Measurements from ENCODE around the gene TGFB2. TPM values are rescaled to one million over a fixed set of nuclear protein-coding genes. Genes with fewer than 3 reads are reported as not detected.

TGFB2 gene
- total RNA-seq, 2 experiments from 2014 or later: not detected

GRCh38 chr1:218475699-218476098 lies 130.6 kb downstream of the TGFB2 start:
- CTCF ChIA-PET: no interaction called here
- POLR2A ChIA-PET: interaction anchor here (0.5 kb wide), 1 partner anchor 34 kb away, joined by 3 read pairs; no protein-coding TSS in a partner anchor

- POLR2A ChIA-PET: no interaction called here
- CTCF ChIA-PET: no interaction called here
These were observed 131.2 kb downstream of the TGFB2 start for GRCh38 chr1:218476385-218476784.

- POLR2A ChIA-PET: no interaction called here
- CTCF ChIA-PET: no interaction called here
These were observed 133.2 kb downstream of the TGFB2 start for GRCh38 chr1:218478336-218478735.

- CTCF ChIA-PET: no interaction called here
- POLR2A ChIA-PET: no interaction called here
These were observed 134.4 kb downstream of the TGFB2 start for GRCh38 chr1:218479436-218480115.

GRCh38 chr1:218480137-218480536 lies 135.0 kb downstream of the TGFB2 start:
- ChIA-PET POLR2A (no interaction called here), CTCF (no interaction called here)

GRCh38 chr1:218480588-218481099 lies 135.5 kb downstream of the TGFB2 start:
- CTCF ChIA-PET: no interaction called here
- POLR2A ChIA-PET: no interaction called here

- POLR2A ChIA-PET: no interaction called here
- CTCF ChIA-PET: no interaction called here
These were observed 136.1 kb downstream of the TGFB2 start for GRCh38 chr1:218481116-218481775.

- CTCF ChIA-PET: no interaction called here
- POLR2A ChIA-PET: no interaction called here
These were observed 137.5 kb downstream of the TGFB2 start for GRCh38 chr1:218482683-218483082.

- ChIA-PET POLR2A (no interaction called here), CTCF (no interaction called here)
These were observed 140.2 kb downstream of the TGFB2 start for GRCh38 chr1:218485241-218485928.

GRCh38 chr1:218488531-218488930 lies 143.4 kb downstream of the TGFB2 start:
- ChIA-PET CTCF (interaction anchor here (1.1 kb wide), 1 partner anchor 10 kb away, joined by 3 read pairs; no protein-coding TSS in a partner anchor), POLR2A (no interaction called here)

GRCh38 chr1:218488986-218489385 lies 143.8 kb downstream of the TGFB2 start:
- ChIA-PET POLR2A (no interaction called here), CTCF (interaction anchor here (1.1 kb wide), 1 partner anchor 10 kb away, joined by 3 read pairs; no protein-coding TSS in a partner anchor)

GRCh38 chr1:218490406-218490922 lies 145.3 kb downstream of the TGFB2 start:
- ChIA-PET CTCF (no interaction called here), POLR2A (no interaction called here)

GRCh38 chr1:218492874-218493273 lies 147.7 kb downstream of the TGFB2 start:
- POLR2A ChIA-PET: no interaction called here
- CTCF ChIA-PET: no interaction called here

- ChIA-PET POLR2A (no interaction called here), CTCF (no interaction called here)
These were observed 148.8 kb downstream of the TGFB2 start for GRCh38 chr1:218493986-218494385.

Other genes with a start within 250 kb of the TGFB2 start
- gene RRP15, start 60.0 kb upstream of the TGFB2 start, total RNA-seq: 10 to 100 TPM; 40.3 to 44.4 TPM